HCT116 (cell line): ENCODE results near the gene CHAD.

Experiments used
- CTCF ChIP-seq, 3 experiments: fragments of 200-600 bp in 1 of 3; sonication (generic) in 1 of 3; IDR thresholded peaks in 2 of 3; conservative IDR thresholded peaks in 1 of 3; 2 replicates each; pipeline ENCODE4 v1.5.1; 2012 to 2017; ENCODE audit warnings: low read depth in 2 of 3, low read length in 2 of 3, antibody characterized with exemption in 1 of 3, borderline replicate concordance in 1 of 3, control low read depth in 1 of 3, mild to moderate bottlenecking in 1 of 3, mixed read lengths in 1 of 3, mixed run types in 1 of 3, moderate library complexity in 1 of 3; ENCODE audit not compliant: insufficient read depth in 1 of 3
- EZH2 ChIP-seq: fragments of 200-600 bp; sonication (generic); IDR thresholded peaks from 2 replicates; pipeline ENCODE4 v1.6.1; 2017; ENCODE audit warnings: antibody characterized with exemption, mixed run types
- EZH2phosphoT487 ChIP-seq: fragments of 200-600 bp; IDR thresholded peaks from 2 replicates; pipeline ENCODE4 v1.6.1; 2018; ENCODE audit warnings: antibody characterized with exemption, borderline replicate concordance
- POLR2AphosphoS5 ChIP-seq: IDR thresholded peaks from 2 replicates; pipeline ENCODE4 v1.6.1; 2011; ENCODE audit warnings: mild to moderate bottlenecking, low read depth, low read length, moderate library complexity
- SIN3A ChIP-seq: IDR thresholded peaks from 2 replicates; pipeline ENCODE4 v1.6.1; 2012; ENCODE audit warnings: low read depth

- TF ChIP-seq POLR2AphosphoS5 (no peak), SIN3A (no peak), EZH2phosphoT487 (no peak), CTCF (IDR thresholded peaks at IDR 0.05 in 2 of 3, conservative IDR thresholded peaks at IDR 0.05 in 1 of 3; ENCODE audit: borderline replicate concordance in 1 of 3, insufficient read depth in 1 of 3, low read depth in 2 of 3, low read length in 2 of 3) (no peak), EZH2 (no peak)
Measured at GRCh38 chr17:50467114-50467854, 1.4 kb downstream of the CHAD start.
